ENCODE data around the gene IL22RA1.

Gene IL22RA1

GRCh38 chr1:24096009-24096738 is 46.8 kb downstream of the IL22RA1 start:
- no peak for DNase-seq (ENCODE audit: low read depth in 2 of 2)

- no peak for DNase-seq (ENCODE audit: low read depth in 2 of 2)
Measured at GRCh38 chr1:24095140-24095859, 47.6 kb downstream of the IL22RA1 start.

GRCh38 chr1:24094554-24094953 is 48.4 kb downstream of the IL22RA1 start:
- DNase-seq (ENCODE audit: low read depth in 2 of 2), result no peak

GRCh38 chr1:24093732-24094131 is 49.2 kb downstream of the IL22RA1 start:
- no peak for DNase-seq (ENCODE audit: low read depth in 2 of 2)

GRCh38 chr1:24092979-24093378 is 50.0 kb downstream of the IL22RA1 start:
- DNase-seq (ENCODE audit: low read depth in 2 of 2), result no peak

GRCh38 chr1:24091971-24092482 is 50.9 kb downstream of the IL22RA1 start:
- DNase-seq (ENCODE audit: low read depth in 2 of 2), result no peak

- DNase-seq (ENCODE audit: low read depth in 2 of 2), result no peak
Measured at GRCh38 chr1:24090736-24091135, 52.2 kb downstream of the IL22RA1 start.

- no peak for DNase-seq (ENCODE audit: low read depth in 2 of 2)
Measured at GRCh38 chr1:24089743-24090555, 53.0 kb downstream of the IL22RA1 start.

- no peak for DNase-seq (ENCODE audit: low read depth in 2 of 2)
Measured at GRCh38 chr1:24089027-24089742, 53.8 kb downstream of the IL22RA1 start.

GRCh38 chr1:24086466-24086865 is 56.5 kb downstream of the IL22RA1 start:
- no peak for DNase-seq (ENCODE audit: low read depth in 2 of 2)

- no peak for DNase-seq (ENCODE audit: low read depth in 2 of 2)
Measured at GRCh38 chr1:24085546-24085945, 57.4 kb downstream of the IL22RA1 start.

GRCh38 chr1:24085007-24085406 is 57.9 kb downstream of the IL22RA1 start:
- no peak for DNase-seq (ENCODE audit: low read depth in 2 of 2)

- no peak for DNase-seq (ENCODE audit: low read depth in 2 of 2)
Measured at GRCh38 chr1:24084050-24084449, 58.9 kb downstream of the IL22RA1 start.

- no peak for DNase-seq (ENCODE audit: low read depth in 2 of 2)
Measured at GRCh38 chr1:24082372-24082771, 60.6 kb downstream of the IL22RA1 start.

- DNase-seq (ENCODE audit: low read depth in 2 of 2), result no peak
Measured at GRCh38 chr1:24081190-24081589, 61.8 kb downstream of the IL22RA1 start.

GRCh38 chr1:24080131-24080530 is 62.8 kb downstream of the IL22RA1 start:
- no peak for DNase-seq (ENCODE audit: low read depth in 2 of 2)

GRCh38 chr1:24077278-24077978 is 65.5 kb downstream of the IL22RA1 start:
- DNase-seq (ENCODE audit: low read depth in 2 of 2), result no peak

- no peak for DNase-seq (ENCODE audit: low read depth in 2 of 2)
Measured at GRCh38 chr1:24075946-24076345, 67.0 kb downstream of the IL22RA1 start.

- DNase-seq (ENCODE audit: low read depth in 2 of 2), result no peak
Measured at GRCh38 chr1:24075590-24075854, 67.4 kb downstream of the IL22RA1 start.

- DNase-seq (ENCODE audit: low read depth in 2 of 2), result no peak
Measured at GRCh38 chr1:24074817-24075589, 67.9 kb downstream of the IL22RA1 start.

Measured in stimulated activated CD8-positive, alpha-beta memory T cell treated with anti-CD3 and anti-CD28 coated beads, Interleukin-2, amount 100 ng/mL, for 48 hours (primary cell).